HG03469 (cell line): Measurements from ENCODE around the gene MFSD2A.
"Not testable (repeated sequence)": the region's sequence is repeated elsewhere in the genome, so short reads cannot be mapped to it uniquely, and the experiment has no call there.

Experiments
- ATAC-seq: cut with Tn5 transposase; IDR thresholded peaks from one replicate; pipeline ENCODE4 v1.9.1; 2021; ENCODE audit warnings: mild to moderate bottlenecking, moderate library complexity, moderate number of reproducible peaks; ENCODE audit not compliant: unreplicated experiment

MFSD2A gene

DNA sequence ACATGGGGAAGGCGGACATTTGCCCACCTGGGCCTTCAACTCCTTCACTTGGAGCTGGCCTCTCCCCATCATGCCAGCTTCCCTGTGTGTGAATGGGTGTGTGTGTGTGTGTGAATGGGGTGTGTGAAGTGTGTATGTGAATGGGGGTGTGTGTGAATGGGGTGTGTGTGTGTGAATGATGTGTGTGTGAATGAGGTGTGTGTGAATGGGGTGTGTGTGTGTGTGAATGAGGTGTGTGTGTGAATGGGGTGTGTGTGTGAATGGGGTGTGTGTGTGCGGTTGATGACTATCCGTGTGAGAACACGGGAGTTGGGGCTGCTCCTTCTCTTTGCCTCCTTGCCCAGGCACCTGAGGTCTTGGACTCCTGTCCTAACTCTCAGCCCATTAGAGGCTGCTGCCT is 9.6 kb downstream of the MFSD2A start:
- no peak for ATAC-seq

DNA sequence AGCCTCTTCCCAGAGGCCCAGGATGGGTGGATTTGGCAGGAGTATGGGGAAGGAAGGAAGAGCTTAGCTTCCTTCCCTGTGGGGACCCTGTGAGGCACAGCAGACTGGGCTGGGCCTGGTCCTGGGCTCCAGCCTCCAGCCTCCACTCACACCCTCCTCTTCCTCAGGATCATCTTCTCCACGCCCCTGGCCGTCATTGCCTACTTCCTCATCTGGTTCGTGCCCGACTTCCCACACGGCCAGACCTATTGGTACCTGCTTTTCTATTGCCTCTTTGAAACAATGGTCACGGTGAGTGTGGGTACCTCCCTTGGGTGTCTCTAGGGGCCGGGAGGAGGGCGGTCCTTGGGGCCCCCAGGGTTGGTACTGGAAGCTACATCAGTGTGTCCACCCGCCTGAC is 10.1 kb downstream of the MFSD2A start:
- no peak for ATAC-seq

DNA sequence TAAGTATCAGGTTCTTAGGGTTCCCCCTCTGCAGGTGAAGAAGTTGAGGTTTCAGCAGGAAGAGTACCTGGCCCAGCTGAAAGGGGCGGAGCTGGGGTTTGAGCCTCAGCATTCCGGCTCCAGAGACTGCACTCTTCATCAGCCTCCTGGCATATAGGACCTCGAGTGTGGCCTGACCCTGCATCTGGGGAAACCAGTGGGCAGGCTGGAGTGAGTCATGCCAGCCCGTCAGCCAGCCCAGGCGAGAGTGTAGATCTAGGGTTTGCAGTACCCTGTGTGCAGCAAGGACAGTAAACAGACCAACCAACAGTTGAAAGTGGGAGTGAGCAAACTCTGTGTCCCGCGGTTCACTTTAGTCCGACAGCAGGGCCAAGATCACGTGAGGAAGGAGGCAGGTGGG is 14.1 kb downstream of the MFSD2A start:
- no peak for ATAC-seq

DNA sequence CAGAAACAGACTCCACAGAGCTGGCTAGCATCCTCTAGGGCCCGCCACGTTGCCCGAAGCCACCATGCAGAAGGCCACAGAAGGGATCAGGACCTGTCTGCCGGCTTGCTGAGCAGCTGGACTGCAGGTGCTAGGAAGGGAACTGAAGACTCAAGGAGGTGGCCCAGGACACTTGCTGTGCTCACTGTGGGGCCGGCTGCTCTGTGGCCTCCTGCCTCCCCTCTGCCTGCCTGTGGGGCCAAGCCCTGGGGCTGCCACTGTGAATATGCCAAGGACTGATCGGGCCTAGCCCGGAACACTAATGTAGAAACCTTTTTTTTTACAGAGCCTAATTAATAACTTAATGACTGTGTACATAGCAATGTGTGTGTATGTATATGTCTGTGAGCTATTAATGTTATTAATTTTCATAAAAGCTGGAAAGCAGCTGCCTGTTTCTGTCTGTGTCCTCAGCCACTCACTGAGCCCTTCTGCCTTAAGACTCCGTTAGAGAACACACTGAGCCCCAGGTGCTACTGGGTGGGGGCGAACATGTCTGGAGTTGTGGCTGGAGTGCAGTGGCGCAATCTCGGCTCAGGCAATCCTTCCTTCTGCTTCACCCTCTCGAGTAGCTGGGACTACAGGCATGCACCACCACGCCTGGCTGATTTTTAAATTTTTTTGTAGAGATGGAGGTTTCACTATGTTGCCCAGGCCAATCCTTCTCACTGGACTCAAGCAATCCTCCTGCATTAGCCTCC is 14.8 kb downstream of the MFSD2A start:
- ATAC-seq: no peak

DNA sequence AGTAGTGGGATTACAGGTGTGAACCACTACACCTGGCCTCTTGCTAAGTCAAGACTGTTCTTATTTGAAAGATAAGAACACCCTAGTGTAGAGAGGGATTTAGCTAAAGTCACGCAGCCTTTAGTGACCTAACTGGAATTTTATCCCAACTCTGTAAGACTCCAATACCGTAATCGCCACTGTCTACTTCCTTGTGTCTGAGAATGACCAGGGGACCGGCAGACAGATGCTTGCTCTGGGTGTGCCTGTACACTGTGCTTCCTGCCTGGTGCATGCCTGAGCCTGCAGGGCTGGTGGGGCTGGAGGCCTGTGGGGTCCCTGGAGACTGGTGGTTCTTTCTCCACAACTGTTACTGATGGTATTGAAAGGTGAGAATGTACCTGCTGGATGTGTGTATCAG is 15.3 kb downstream of the MFSD2A start:
- ATAC-seq: no peak

DNA sequence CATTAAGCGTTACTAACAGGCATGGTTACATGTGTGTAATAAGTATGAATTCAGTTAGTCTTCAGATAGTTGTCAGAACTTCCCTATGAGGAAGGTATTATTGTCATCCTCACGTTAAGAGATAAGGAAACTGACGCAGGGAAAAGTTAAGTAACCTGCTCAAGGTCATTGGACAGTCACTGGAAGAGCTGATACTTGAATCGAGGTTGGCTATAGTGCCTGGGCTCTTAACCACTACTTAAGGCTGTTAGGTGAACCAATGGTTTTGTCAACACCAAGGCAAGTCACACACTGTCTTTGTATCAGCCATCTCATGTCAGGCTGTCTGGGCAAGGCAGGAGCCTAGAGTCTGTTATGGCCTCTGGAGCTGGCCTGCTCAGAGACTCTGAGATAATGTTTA is 16.2 kb downstream of the MFSD2A start:
- ATAC-seq: no peak

DNA sequence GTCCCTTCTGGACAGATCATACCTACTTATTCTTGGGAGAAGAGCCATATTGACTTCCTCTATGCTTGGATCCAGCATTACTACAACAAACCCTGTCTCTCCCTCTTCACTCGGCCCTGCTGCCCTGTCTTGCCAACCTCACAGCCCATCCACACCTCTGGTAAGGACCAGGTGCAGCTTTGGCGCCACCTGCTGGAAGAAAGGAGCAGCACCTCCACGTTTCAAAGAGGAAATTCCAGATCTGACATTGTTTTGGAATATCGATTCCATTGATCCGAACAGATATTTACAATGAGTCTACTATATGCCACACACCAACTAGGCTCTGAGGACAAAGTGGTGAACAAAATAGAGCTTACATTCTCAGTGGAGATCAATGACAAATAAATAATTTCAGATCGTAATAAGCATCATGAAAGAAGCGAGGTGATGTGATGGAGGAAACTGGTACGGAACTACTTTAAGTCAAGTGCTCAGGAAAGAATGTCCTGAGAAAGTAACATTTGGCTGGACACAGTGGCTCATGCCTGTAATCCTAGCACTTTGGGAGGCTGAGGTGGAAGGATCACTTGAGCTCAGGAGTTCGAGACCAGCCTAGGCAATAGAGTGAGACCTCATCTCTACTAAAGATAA is 18.7 kb downstream of the MFSD2A start:
- no peak for ATAC-seq

DNA sequence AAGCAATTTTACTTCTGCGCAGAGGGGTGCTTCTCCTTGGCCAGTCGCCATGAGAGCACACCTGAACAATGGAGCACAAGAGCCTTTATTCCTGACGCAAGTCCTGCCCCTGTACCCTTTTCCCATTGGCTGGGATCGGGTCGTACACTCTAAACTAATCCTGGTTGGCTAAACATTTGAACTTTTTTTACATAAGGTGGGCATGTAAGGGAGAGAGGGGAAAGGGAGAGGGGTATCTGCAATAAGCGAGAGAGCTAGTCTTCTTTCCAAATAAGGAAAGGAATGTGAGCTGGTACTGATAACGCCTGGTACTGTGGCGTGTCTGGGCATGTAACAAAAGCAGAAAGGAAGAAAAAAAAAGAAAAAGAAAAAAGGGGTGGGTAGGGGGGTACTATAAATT is 21.8 kb downstream of the MFSD2A start:
- no peak for ATAC-seq

DNA sequence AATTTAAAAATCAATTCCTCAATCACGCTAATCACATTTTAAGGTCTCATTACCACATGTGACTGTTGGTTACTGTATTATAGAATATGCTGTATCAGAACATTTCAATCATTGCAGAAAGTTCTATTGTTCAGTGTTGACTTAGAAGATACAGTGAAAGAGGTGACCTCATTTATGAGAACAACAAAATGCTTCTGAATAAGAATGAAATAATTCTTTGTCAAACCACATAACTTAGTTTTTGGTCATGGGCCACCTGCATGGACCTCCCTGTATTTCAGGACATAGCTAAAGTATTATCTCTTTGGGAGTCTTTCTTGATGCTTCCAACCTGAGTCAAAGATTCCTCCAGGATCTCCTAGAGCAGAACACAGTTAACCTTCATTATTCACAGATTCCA is 22.3 kb downstream of the MFSD2A start:
- ATAC-seq: no peak

DNA sequence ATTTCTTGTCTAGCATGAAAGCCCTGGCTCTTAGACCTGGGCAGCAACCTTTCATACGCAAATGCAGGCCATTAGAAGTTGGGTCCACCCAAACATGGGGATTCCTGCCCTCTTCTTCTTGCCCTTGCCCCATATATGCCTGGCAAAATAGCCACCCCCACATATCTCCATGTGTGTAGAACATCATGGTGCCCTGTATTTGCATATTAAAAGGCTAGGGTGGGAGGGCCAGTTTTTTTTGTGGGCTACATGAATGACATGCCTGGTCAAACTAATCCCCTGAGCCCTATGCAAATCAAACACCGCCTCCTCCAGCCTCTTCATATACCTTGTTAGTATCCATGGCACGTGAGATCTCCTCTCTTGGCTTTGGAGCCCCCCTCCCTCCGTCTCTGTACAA is 24.7 kb downstream of the MFSD2A start:
- ATAC-seq: no peak

DNA sequence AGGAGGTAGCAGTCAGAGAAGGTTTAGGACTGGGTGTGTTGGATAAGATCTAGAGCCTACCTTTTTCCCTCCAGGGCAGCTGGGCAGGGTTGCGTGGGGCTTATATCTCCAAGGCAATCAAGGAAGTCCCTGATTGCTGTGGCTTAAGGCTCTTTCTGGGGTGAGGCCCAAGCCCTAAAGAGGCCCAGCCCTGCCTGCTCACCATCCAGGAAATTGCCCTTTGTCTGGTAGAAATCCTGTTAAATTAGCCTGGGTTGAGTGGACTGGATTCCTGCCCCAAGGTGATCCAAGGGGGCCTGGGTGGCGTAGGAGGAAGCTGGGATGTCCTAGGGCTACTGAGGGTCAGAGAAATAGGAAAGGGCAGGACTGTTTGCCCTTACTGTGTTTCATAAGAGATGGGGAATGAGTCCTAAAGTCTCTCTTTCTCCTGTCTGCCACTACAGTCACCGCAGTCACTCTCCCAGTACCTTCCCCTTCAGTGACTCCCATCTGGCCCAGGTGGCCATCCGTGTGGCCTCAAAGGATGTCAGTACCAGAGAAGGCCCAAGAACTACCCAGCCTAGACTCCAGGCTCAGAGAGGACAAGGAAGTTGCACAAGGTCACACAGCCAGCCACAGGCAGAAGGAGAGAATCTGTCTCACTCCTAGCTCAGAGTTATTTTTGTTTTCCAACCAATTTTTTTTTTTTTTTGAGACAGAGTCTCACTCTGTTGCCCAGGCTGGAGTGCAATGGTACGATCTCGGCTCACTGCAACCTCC is 25.8 kb downstream of the MFSD2A start:
- no peak for ATAC-seq

DNA sequence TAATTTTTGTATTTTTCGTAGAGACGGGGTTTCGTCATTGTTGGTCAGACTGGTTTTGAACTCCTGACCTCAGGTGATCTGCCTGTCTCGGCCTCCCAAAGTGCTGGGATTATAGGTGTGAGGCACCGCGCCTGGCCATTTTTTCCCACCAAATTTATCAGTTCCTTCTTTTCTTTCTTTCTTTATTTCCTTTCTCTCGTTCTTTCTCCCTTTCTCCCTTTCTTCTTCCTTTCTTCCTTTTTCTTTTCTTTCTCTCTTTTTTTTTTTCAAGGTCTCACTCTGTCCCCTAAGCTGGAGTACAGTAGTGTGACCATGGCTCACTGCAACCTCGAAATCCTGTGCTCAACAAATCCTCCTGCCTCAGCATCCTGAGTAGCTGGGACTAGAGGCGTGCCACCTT is 26.4 kb downstream of the MFSD2A start:
- ATAC-seq: no peak

DNA sequence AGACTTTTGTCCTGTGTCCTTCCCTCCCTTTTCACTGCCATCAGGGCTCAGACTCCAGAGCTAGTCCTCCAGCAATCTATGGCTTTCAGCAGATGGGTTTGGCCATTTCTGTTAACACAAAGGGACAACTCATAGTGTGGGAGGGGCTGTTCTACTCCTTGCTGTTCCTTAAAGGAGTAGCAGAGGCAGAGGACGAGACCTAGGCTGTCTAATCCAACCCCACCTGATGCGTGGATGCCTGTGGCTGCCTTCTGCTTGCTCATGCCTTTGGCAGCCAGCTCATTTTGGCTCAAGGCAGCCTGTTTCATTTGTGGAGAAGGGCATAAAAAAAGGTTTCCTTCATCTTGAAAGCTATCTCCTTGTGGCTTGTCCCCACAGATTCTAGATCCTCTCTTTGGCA is 27.0 kb downstream of the MFSD2A start:
- ATAC-seq: no peak

DNA sequence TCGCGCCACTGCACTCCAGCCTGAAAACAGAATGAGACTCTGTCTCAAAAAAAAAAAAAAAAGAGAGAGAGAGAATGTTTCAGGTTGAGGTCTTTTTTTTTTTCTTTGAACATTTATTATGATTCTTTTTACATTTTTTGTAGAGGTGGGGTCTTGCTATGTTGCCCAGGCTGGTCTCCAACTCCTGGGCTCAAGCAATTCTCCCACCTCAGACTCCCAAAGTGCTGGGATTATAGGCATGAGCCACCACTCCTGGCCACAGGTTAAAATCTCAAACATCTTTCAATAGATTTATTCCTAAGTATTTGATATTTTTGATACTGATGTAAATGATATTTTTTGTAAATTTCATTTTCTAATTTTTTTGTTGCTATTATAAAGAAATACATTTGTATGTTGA is 29.5 kb downstream of the MFSD2A start:
- not testable (repeated sequence) for ATAC-seq

DNA sequence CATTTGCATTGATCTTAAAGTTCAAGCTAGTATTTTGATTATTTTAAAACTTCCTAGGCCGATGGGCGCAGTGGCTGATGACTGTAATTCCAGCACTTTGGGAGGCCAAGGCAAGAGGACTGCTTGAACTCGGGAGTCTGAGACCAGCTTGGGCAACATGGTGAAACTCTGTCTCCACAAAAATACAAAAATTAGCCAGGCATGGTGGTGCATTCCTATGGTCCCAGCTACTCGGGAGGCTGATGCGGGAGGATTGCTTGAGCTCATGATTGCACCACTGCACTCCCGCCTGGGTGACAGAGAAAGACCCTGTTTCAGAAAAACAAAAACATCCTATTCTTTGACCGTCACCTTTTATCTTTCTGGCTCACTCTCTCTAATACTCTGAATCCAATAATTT is 30.0 kb downstream of the MFSD2A start:
- ATAC-seq: no peak

DNA sequence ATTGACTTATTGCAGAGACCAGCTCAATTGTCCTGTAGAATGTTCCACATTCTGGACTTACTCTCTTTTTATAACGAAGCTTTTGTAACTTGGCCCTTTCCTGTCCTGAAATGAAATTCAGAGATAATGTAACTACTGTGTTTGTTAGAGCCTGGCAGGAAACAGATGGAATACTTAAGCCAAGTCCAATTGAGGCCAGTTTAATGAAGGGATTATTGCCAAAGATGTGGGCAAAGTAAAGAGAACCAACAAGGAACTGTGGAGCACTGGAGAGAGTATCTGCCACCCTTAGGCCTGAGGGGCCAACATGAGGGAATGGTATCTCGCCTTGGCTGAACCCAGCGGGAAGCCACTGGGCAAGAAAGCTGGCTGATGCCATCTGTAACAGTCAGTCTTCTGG is 32.9 kb downstream of the MFSD2A start:
- ATAC-seq: no peak

DNA sequence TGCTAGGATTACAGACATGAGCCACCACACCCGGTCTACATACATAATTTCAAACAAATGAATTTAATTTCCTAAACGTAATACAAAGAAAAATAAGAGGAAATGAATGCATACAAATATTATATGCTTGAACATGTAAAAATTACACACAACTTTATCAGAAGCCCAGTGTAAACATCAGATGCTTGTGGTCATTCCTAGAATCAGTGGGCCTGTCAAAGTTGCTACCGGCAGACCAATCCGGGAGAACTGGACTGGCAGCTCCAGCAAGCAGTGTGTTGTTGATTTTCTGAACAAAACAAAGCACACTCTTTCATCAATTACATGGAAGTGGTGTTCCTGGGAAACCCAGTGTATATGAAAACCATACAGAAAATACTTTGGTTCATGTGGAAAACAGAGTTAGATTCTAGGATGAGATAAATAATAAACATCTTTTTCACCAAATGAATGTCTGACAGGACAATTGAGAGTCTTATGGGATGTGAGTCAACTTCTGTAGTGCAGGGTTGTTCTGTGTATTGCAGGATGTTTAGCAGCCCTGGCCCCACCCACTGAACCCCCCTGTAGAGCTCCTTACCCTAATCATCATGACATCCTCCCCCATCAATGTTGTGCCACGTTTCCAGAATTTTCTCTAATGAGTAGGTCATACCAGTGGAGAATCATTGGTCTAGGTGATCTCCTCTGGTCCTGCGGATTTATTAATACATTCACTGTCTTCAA is 33.8 kb downstream of the MFSD2A start:
- ATAC-seq: no peak

DNA sequence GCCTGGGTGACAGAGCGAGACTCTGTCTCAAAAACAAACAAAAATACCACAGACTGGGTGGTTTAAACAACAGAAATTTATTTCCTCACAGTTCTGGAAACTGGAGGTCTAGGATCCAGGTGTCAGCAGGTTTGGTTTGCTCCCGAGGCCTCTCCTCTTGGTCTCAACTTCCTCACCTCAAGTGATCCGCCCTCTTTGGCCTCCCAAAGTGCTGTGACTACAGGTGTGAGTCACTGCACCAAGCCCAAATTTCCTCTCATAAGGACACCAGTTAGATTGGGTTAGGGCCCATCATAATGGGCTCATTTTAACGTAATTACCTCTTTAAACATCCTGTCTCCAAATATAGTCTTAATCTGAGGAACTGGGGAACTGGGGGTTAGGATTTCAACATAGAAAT is 35.5 kb downstream of the MFSD2A start:
- no peak for ATAC-seq

DNA sequence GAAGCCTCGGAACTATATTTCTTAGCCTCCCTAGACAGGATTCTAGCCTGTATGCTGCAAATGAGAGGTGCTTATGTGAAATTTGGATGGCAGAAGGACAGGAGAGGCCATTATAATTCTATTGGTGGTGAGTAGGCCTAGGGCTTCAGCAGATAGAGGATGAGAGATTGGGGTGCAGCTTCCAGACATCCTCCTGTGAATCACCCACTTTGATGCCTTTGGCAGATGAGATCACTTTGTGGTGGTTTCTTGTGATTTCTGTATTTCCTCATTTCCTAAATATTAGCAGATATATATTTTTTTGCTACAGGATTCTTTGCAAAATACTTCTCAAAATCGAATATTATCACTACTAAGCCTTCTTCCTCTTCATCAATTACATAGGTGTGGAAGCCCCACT is 37.3 kb downstream of the MFSD2A start:
- ATAC-seq: no peak

DNA sequence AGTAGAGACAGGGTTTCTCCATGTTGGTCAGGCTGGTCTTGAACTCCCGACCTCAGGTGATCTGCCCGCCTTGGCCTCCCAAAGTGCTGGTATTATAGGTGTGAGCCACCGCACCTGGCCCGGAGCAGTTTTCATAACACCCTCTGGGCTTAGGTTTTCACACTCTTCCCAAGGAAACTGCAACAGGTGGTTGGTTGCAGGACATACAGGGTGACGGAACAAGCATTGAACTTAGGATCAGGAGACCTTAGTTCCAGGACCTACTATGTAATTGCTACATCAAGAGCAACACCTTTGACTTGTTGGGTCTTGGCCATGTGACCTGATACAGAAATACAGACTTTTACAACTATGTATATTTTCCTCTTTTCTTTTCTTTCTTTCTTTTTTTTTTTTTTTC is 37.9 kb downstream of the MFSD2A start:
- ATAC-seq: no peak

DNA sequence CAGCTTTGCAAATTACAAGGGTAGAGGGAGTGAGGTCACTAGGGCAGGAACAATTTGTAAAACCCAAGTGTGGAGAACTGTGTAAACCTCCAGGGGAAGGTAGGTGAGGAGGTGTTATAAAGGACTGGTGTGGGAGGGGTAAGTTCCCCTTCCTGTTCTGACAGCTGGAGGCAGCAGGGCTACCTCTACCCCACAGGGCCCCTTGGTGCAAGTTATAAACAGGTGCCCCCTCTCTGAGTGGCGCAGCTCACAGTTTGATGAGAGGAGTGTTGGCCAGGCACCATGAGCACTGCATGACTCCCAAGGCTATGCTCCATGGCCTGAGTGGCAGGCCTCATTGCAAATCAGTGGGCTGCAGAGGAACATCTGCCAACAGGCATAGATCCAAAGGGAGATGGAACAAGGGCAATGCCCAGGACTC is 41.0 kb downstream of the MFSD2A start:
- peak; percentile 65 for ATAC-seq
